ENCODE results near the gene CNTNAP2.
A peak's percentile ranks its signal among the peaks of the same experiment; 100 is the strongest.

Gene CNTNAP2

GRCh38 chr7:146701166-146701565, 584.6 kb downstream of the CNTNAP2 start:
- peak; percentile 61 for DNase-seq

- DNase-seq = no peak
Measured at GRCh38 chr7:146702898-146703297, 586.3 kb downstream of the CNTNAP2 start.

GRCh38 chr7:146709451-146710027, 592.9 kb downstream of the CNTNAP2 start:
- DNase-seq = no peak

GRCh38 chr7:146713205-146713604, 596.6 kb downstream of the CNTNAP2 start:
- no peak for DNase-seq

GRCh38 chr7:146713934-146714333, 597.3 kb downstream of the CNTNAP2 start:
- DNase-seq = no peak

- DNase-seq = no peak
Measured at GRCh38 chr7:146720195-146720594, 603.6 kb downstream of the CNTNAP2 start.

GRCh38 chr7:146722986-146723385, 606.4 kb downstream of the CNTNAP2 start:
- no peak for DNase-seq

GRCh38 chr7:146725520-146725919, 608.9 kb downstream of the CNTNAP2 start:
- no peak for DNase-seq

- DNase-seq = no peak
Measured at GRCh38 chr7:146728141-146728540, 611.5 kb downstream of the CNTNAP2 start.

GRCh38 chr7:146728611-146729010, 612.0 kb downstream of the CNTNAP2 start:
- DNase-seq = peak; percentile 43

GRCh38 chr7:146731185-146731584, 614.6 kb downstream of the CNTNAP2 start:
- DNase-seq = no peak

- no peak for DNase-seq
Measured at GRCh38 chr7:146735992-146736391, 619.4 kb downstream of the CNTNAP2 start.

GRCh38 chr7:146736446-146737190, 620.0 kb downstream of the CNTNAP2 start:
- no peak for DNase-seq

- DNase-seq = no peak
Measured at GRCh38 chr7:146740039-146740438, 623.4 kb downstream of the CNTNAP2 start.

GRCh38 chr7:146741911-146742310, 625.3 kb downstream of the CNTNAP2 start:
- DNase-seq = no peak

GRCh38 chr7:146754385-146754784, 637.8 kb downstream of the CNTNAP2 start:
- no peak for DNase-seq

GRCh38 chr7:146755585-146755984, 639.0 kb downstream of the CNTNAP2 start:
- no peak for DNase-seq

- no peak for DNase-seq
Measured at GRCh38 chr7:146764458-146764857, 647.9 kb downstream of the CNTNAP2 start.

GRCh38 chr7:146768957-146769356, 652.4 kb downstream of the CNTNAP2 start:
- DNase-seq = no peak

- no peak for DNase-seq
Measured at GRCh38 chr7:146772601-146773000, 656.0 kb downstream of the CNTNAP2 start.

GRCh38 chr7:146773506-146773905, 656.9 kb downstream of the CNTNAP2 start:
- DNase-seq = peak; percentile 67

- no peak for DNase-seq
Measured at GRCh38 chr7:146781352-146782116, 664.9 kb downstream of the CNTNAP2 start.

- DNase-seq = no peak
Measured at GRCh38 chr7:146787266-146787665, 670.7 kb downstream of the CNTNAP2 start.

- no peak for DNase-seq
Measured at GRCh38 chr7:146788008-146788407, 671.4 kb downstream of the CNTNAP2 start.
